ENCODE data around the gene MARK2.

GRCh38 chr11:63896071-63896470 is 57.2 kb downstream of the MARK2 start:
- TF ChIP-seq POLR2AphosphoS5 (IDR thresholded peaks at IDR 0.05): no peak
- no peak for TF ChIP-seq CTCF (IDR thresholded peaks at IDR 0.05)
- no peak for TF ChIP-seq POLR2A (IDR thresholded peaks at IDR 0.05)
- no peak for TF ChIP-seq EP300 (IDR thresholded peaks at IDR 0.05)

Data from sigmoid colon (tissue), 4 donors.